T-helper 17 cell (primary cell): ENCODE measurements around the gene TADA2B. TPM values are rescaled to one million over a fixed set of nuclear protein-coding genes. Genes with fewer than 3 reads are reported as not detected.
"Not testable (repeated sequence)": the region's sequence is repeated elsewhere in the genome, so short reads cannot be mapped to it uniquely, and the experiment has no call there.

Source experiments
- ATAC-seq: fragments of 150-1000 bp; cut with Tn5 transposase; 2 replicates; pipeline ENCODE4 v1.10.0; 2021; ENCODE audit warnings: mild to moderate bottlenecking, moderate library complexity
- DNase-seq, 3 donors: peaks; one replicate each; pipeline versions ENCODE4 v3.0.0 to v3.0.0-alpha.2; 2020 to 2021
- H3K9me3 ChIP-seq: one replicate; pipeline ENCODE4 v1.7.0; 2013; ENCODE audit warnings: low read length, mild to moderate bottlenecking; ENCODE audit not compliant: control insufficient read depth, poor library complexity, severe bottlenecking
- H3K27ac Mint-ChIP-seq: one replicate; pipeline ENCODE4 v1.8.0; 2022; ENCODE audit warnings: mild to moderate bottlenecking, moderate library complexity, mixed read lengths
- H3K27me3 Mint-ChIP-seq: one replicate; pipeline ENCODE4 v1.8.0; 2022; ENCODE audit warnings: mixed read lengths
- H3K36me3 Mint-ChIP-seq: one replicate; pipeline ENCODE4 v1.8.0; 2022; ENCODE audit warnings: low read depth, mixed read lengths
- H3K4me1 Mint-ChIP-seq: one replicate; pipeline ENCODE4 v1.8.0; 2022; ENCODE audit warnings: mild to moderate bottlenecking, mixed read lengths
- H3K4me3 Mint-ChIP-seq: one replicate; pipeline ENCODE4 v1.8.0; 2022; ENCODE audit warnings: mild to moderate bottlenecking, moderate library complexity, mixed read lengths
- total RNA-seq, 4 donors: library from RNA in 2 of 4; stranded (reverse) in 2 of 4; gene quantifications; one replicate each; pipeline ENCODE4 v1.2.3 and lab custom pipeline; 2022 to 2026

The TADA2B gene
- total RNA-seq, 2 donors from 2014 or later = 31.8 to 40.9 TPM

DNA sequence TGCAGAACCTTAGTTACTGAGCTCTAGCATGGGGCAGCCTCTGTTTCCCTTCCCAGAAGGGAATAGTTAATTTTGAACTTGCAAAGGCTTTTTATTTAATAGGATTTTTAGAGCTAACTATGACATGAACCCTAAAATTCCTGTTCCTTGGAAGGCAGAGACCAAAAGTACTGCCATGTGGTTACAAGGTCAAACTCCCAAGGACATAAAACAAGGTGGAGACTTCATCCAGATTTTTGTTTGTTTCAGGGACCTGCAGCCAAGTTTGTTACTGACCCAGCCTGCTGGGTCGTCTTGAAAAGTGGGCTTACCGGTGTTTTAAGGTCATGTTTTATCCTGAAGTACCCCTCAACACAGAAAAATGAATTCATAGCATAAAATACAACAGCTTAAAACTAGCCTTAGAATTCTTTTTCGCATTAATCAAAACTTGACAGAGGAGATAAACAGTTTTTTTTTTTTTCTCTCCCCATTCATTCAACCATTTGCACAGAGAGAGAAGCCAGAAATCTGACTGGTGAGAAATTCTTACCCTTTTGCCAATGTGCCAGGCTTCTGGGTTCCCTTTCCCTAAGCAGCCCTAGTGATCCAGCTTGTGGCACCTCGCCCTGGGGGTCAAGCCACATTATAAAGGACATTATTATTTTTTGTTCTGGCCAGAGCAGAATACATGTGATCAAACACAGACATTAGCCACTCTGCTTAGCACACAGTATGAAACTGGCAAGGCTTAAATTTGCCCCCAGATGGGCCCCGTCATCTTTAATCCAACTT, 46.2 kb downstream of the TADA2B start:
- DNase-seq (no peak), ATAC-seq (no peak)
- no peak overlapping the region for H3K4me3 Mint-ChIP-seq
- peaks cover 66% of the 10 kb centered on the region for H3K27me3 Mint-ChIP-seq
- no peak overlapping the region for H3K27ac Mint-ChIP-seq
- H3K36me3 Mint-ChIP-seq = peaks cover 2% of the 10 kb centered on the region
- H3K4me1 Mint-ChIP-seq = no peaks in the 10 kb centered on the region
- no peaks in the 10 kb centered on the region for H3K9me3 ChIP-seq

DNA sequence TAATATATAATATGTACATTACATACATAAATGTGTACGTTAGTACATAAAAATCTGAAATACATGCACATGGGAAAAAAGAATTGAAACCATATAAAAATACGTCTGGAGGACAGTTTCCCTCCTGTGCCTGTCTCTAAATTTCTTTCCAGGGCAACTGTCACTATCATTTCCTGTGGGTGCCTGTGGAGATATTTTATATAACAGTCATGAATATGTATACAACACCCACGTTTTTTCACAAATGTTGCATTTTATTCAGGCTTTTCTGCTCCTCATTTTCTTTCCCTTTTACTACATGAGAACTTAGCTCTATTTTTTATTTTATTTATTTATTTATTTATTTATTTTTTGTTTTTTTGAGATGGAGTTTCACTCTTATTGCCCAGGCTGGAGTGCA, 48.9 kb downstream of the TADA2B start:
- Mint-ChIP-seq H3K4me3 (no peak overlapping the region), H3K36me3 (peaks cover 2% of the 10 kb centered on the region), H3K4me1 (no peaks in the 10 kb centered on the region), H3K27me3 (peaks cover 57% of the 10 kb centered on the region), H3K27ac (no peak overlapping the region)
- DNase-seq = no peak
- H3K9me3 ChIP-seq = no peaks in the 10 kb centered on the region
- ATAC-seq = no peak

DNA sequence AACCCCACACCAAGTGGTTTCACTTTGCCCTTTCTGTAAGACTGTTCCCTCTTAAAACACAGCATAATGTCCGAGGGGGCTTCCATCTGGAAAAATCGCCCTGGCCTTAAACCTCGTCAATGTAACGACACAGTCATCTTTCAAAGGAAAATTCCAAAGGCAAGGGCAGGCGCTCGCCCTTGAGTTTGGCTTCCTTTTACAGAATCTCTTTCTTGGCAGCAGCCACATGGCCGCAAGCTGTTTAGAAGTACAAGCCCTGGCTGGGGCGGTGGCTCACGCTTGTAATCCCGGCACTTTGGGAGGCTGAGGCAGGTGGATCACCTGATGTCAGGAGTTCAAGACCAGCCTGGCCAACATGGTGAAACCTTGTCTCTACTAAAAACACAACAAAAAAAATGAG, 51.7 kb downstream of the TADA2B start:
- Mint-ChIP-seq H3K4me1 (no peaks in the 10 kb centered on the region), H3K4me3 (no peak overlapping the region), H3K27ac (no peak overlapping the region), H3K27me3 (peaks cover 38% of the 10 kb centered on the region), H3K36me3 (peaks cover 2% of the 10 kb centered on the region)
- ATAC-seq (no peak), DNase-seq (no peak)
- H3K9me3 ChIP-seq = no peaks in the 10 kb centered on the region

DNA sequence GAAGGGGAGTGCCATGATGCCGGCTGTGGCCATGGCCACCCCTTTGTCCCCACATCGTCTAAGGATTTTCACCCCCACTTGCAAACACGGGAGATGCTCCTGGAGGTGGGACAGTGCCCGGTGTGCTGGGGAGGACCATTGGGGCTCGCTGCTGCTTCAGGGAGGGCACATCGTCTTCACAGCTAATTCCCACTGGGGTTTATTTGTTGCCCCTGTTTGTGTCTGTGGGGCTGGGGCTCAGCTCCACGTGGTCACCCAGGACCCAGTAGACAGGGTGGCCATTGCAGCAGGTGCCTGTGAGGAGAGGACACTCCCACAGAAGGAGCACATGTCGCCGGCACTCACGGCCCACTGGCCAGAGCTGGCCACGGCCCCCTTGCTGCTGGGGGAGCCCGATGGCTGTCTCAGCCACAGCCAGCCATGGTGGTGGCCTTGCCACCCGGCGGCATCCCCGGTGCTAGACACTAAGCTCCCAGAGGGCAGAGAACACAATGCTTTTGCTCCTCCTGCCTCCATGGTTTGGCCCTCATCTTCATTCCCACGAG, 52.5 kb downstream of the TADA2B start:
- H3K9me3 ChIP-seq = no peaks in the 10 kb centered on the region
- Mint-ChIP-seq H3K27me3 (peaks cover 36% of the 10 kb centered on the region), H3K4me3 (no peak overlapping the region), H3K36me3 (peaks cover 2% of the 10 kb centered on the region), H3K4me1 (no peaks in the 10 kb centered on the region), H3K27ac (no peak overlapping the region)
- DNase-seq = no peak
- ATAC-seq = no peak

DNA sequence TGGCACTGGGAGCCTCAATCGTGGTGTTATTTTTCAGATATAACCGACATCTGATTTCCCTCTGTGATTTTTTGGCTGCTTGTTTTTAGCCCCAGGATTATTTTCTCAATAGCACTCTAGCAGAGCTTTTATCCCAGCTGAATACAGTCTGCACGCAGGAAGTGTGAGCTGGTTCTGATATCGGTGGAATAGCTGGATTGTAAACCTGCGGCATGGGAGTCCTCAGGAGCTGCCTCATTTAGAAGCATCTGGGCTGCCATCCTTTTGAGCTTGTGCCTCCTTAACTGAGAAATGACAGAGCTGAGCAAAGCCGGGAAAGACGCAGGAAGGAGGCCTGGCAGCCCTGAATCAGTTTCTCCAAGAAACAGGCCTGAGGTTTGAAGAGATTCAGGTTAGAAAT, 53.1 kb downstream of the TADA2B start:
- Mint-ChIP-seq H3K36me3 (peaks cover 2% of the 10 kb centered on the region), H3K27me3 (peaks cover 31% of the 10 kb centered on the region), H3K27ac (no peak overlapping the region), H3K4me3 (no peak overlapping the region), H3K4me1 (no peaks in the 10 kb centered on the region)
- DNase-seq (no peak), ATAC-seq (no peak)
- H3K9me3 ChIP-seq = no peaks in the 10 kb centered on the region

DNA sequence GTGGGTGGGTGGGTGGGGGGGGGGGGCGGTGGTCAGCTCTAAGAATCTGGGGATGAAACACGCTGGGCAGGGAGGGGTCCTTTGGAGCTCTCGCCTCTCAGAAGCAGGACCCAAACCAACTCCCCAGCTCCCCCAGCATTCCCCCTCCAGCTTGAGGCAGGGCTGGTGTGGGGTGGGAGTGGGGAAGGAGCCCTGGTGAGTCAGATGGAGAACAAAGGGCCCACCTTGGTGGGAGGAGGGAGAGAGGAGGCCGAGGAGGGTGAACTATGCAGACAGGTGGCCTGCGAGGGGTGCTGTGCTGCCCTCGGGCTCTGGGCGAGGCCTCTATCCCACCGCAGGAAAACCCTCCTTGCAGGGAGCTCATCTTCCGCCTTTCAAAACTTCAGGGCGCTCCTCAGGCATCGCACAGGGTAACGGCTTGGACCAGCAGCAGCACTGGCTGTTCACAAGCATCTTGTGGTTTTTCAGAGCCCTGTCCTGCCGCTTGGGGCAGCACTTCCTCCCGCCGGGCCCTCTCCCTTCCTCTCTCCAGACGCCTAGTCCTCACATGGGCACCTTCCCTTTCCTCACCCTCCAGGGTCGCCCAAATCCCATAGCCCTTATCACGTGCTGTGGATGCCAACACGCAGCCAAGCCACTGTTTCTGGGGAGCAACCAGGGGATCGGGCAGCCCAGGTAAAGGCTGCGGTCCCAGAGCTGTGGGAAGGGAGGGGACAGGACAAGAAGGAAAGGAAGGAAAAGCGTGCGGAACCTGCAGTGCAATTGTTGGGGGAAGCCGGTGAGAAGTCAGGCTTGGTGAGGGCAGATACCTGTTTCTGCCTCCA, 58.7 kb downstream of the TADA2B start:
- no peaks in the 10 kb centered on the region for H3K9me3 ChIP-seq
- H3K27me3 Mint-ChIP-seq = peaks cover 2% of the 10 kb centered on the region
- DNase-seq (peak; percentile 23 to 34 (median 30)), ATAC-seq (peak; percentile 55)
- peak overlapping the region; percentile 89 for H3K4me3 Mint-ChIP-seq
- H3K27ac Mint-ChIP-seq = peak overlapping the region; percentile 69
- no peaks in the 10 kb centered on the region for H3K36me3 Mint-ChIP-seq
- peaks cover 13% of the 10 kb centered on the region for H3K4me1 Mint-ChIP-seq

DNA sequence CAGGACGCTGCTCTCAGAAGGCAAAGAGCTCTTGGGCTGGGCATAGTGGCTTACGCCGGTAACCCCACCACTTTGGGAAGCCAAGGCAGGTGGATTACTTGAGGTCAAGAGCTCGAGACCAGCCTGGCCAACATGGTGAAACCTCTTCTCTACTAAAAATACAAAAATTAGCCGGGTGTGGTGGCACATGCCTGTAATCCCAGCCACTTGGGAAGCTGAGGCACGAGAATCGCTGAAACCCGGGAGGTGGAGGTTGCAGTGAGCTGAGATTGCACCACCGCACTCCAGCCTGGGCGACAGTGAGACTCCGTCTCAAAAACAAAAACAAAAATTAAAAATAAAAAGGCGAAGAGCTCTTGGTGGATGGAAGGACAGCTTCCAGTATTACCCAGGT, 59.3 kb downstream of the TADA2B start:
- H3K4me3 Mint-ChIP-seq = peak overlapping the region; percentile 89
- ATAC-seq = peak; percentile 3
- not testable (repeated sequence) for H3K9me3 ChIP-seq, H3K27me3 Mint-ChIP-seq, H3K36me3 Mint-ChIP-seq, DNase-seq
- peaks cover 13% of the 10 kb centered on the region for H3K4me1 Mint-ChIP-seq
- H3K27ac Mint-ChIP-seq = peak overlapping the region; percentile 69

DNA sequence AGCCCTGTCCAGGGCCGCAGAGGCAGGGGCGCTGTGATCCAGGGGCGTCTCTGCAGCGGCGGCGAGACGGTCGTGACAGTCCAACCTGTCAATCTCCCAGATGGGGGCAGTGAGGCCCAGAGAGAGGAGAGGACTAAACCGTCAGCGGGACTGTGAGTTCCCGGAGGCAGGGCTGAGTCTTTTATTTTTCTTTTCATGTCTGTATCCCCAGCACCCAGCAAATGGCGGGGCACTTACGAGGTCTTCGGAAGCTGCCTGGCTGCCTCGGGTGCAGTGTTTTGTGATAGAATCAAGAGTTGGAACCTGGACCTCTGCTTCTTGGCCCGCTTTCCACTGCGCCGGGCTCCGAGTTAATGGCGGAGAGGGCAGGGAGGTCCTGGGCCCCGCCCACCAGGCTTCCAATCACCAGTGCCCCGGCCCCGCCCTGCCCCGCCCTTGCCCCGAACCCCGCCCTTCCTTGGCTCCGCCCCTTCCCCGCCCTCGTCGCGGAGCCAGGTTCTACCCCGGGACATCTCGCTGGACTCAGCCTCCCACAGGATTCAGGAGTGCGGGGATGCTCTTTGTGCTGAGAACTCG, 59.9 kb downstream of the TADA2B start:
- no peaks in the 10 kb centered on the region for H3K36me3 Mint-ChIP-seq
- H3K9me3 ChIP-seq = no peaks in the 10 kb centered on the region
- peak overlapping the region; percentile 89 for H3K4me3 Mint-ChIP-seq
- peak; percentile 62 to 78 (median 75) for DNase-seq
- H3K4me1 Mint-ChIP-seq = peaks cover 13% of the 10 kb centered on the region
- ATAC-seq = peak; percentile 93
- peak overlapping the region; percentile 69 for H3K27ac Mint-ChIP-seq
- no peaks in the 10 kb centered on the region for H3K27me3 Mint-ChIP-seq

DNA sequence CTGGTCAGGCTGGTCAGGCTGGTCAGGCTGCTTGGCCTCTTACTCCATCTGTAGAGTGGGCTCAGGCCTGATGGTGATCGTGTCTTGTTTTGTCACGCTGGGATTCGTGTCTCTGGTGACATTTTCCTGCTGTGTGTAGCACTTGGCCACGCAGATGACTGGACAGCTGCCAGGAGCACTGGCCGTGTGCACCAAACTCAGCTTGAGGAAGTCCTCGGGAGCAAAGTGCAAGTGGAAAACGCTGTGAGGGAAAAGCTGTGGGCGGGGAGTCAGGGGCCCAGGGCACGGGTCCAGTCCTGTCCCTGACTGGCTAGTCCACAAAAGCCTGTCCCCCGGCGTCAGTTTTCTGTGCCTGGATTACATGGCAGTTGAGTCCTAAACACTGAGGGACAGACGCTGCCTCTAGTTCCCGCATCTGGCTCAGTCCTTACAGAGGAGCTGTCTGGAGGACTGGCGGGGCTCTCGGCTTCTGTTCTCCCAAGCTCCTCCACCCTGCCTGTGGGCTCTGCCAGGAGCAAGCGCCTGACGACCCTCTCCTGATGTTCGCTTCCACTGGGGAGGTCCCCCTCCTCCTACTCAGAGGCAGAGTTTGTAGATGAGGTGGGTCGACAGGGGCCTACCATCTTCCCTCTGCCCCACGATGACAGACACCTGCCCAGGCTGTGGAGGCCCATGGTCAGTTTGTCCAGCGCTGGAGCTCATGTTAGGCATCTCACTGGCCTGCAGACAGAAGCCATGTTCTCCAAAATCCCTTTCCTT, 60.6 kb downstream of the TADA2B start:
- no peaks in the 10 kb centered on the region for H3K36me3 Mint-ChIP-seq
- no peak overlapping the region for H3K27ac Mint-ChIP-seq
- DNase-seq (no peak), ATAC-seq (no peak)
- no peaks in the 10 kb centered on the region for H3K27me3 Mint-ChIP-seq
- H3K9me3 ChIP-seq = no peaks in the 10 kb centered on the region
- H3K4me3 Mint-ChIP-seq = peak overlapping the region; percentile 89
- peaks cover 13% of the 10 kb centered on the region for H3K4me1 Mint-ChIP-seq

DNA sequence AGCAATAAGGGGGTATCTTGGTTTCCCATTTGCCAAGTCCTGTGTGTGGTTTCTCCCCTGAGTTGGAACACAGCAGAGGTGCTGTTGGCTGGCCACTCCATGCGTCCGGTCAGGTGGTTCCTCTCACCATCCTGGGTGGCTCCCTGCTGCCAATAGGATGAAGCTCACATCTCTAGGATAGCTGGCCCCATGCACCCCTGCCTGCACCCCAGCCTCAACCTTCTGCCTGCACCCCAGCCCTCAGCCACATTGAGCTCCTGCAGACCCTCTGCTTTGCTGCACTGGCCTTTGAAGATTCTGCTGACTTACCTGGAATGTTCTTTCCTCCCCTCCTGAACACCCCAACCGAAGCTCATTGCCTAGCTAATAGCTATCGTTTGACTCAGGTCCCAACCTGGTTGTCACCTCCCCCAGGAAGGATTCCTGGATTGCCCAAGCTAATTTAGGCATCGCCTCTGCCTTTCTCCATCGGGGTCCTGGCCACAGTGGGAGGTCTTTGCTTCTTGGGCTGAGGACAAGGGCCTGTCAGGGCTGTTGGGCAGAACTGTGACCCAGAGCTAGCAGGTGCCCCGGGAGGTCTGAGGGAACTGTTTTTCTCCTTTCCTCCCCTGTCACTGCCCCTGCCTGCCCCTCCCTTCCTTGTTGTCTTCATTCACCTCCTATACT, 61.3 kb downstream of the TADA2B start:
- Mint-ChIP-seq H3K4me3 (peak overlapping the region; percentile 55), H3K27me3 (no peaks in the 10 kb centered on the region), H3K36me3 (no peaks in the 10 kb centered on the region), H3K4me1 (peaks cover 15% of the 10 kb centered on the region), H3K27ac (no peak overlapping the region)
- no peaks in the 10 kb centered on the region for H3K9me3 ChIP-seq
- ATAC-seq (no peak), DNase-seq (no peak)

DNA sequence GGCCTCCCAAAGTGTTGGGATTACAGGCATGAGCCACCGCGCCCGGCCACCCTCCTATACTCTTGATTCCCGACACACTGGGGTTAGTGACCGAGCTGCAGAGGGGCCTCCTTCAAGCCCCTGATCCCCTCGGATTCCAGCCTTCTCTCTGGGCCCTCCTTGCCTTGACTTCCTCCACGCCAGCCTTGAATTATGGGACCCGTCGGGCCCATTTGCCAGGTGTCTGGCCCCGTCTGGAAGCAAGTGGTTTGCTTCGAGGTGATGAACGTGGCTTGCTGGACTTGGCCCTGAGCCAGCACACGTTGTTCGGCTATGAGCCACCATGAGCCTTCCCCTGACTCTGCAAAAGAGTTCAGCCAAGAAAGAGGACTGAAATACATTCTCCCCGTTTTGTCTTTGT, 62.1 kb downstream of the TADA2B start:
- H3K27ac Mint-ChIP-seq = no peak overlapping the region
- ATAC-seq (no peak), DNase-seq (no peak)
- no peaks in the 10 kb centered on the region for H3K36me3 Mint-ChIP-seq
- H3K27me3 Mint-ChIP-seq = no peaks in the 10 kb centered on the region
- no peak overlapping the region for H3K4me3 Mint-ChIP-seq
- H3K4me1 Mint-ChIP-seq = peaks cover 15% of the 10 kb centered on the region
- no peaks in the 10 kb centered on the region for H3K9me3 ChIP-seq

DNA sequence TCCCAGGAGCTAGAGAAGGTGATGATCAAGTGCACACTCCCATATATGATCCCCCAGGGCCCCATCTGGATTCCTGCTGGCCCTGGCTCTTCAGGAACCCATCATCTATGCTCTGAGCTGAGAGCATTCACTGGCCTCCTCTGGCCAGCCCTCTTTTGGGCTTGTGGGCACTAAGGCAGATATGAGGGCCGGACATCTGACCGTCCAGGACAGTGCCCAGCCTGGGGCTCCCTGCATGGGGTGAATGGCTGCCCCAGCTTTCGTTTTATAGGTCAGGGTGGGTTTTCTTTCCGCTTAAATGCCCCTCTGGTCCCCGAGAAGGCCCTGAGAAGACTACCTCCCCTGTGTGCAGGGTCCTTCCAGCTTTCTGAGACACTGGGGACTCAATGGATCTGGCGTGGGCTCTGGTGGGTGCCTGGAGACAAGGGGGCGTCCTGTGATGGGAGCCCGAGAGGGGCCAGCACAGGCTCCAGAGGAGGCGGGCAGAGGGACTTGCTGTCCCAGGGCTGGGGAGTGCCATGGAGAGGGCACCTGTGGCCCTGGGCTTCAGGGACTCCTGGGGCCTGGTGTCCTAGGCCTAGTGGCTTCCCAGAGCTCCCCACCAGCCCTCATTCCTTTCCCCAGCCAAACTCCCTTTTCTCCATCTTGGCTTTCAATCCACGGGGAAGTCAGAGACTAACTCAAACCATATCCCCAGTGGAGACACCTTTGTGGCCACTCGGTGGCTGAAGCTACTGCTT, 64.2 kb downstream of the TADA2B start:
- H3K36me3 Mint-ChIP-seq = no peaks in the 10 kb centered on the region

More for the DNA sequence above, 64.2 kb downstream of the TADA2B start:
- ATAC-seq = no peak
- H3K27me3 Mint-ChIP-seq = no peaks in the 10 kb centered on the region
- H3K4me3 Mint-ChIP-seq = no peak overlapping the region
- H3K9me3 ChIP-seq = no peaks in the 10 kb centered on the region
- H3K27ac Mint-ChIP-seq = no peak overlapping the region
- no peak for DNase-seq
- peaks cover 8% of the 10 kb centered on the region for H3K4me1 Mint-ChIP-seq
